DOHH2 (cell line): ENCODE results near the gene TUBB2B.
"Not testable (repeated sequence)": the region's sequence is repeated elsewhere in the genome, so short reads cannot be mapped to it uniquely, and the experiment has no call there.

Experiments used
- H3F3A ChIP-seq: fragments of 200-600 bp; sonication (generic), shearing (Covaris generic); 2 replicates; pipeline ENCODE4 v1.6.0; 2016; ENCODE audit warnings: antibody characterized with exemption, mild to moderate bottlenecking; ENCODE audit not compliant: control insufficient read depth, insufficient read depth
- H3K27ac ChIP-seq: fragments of 200-600 bp; sonication (generic); 2 replicates; pipeline ENCODE4 v1.5.1; 2014; ENCODE audit warnings: low read depth, mild to moderate bottlenecking, low read length, moderate library complexity
- H3K27me3 ChIP-seq: fragments of 200-600 bp; sonication (generic); 2 replicates; pipeline ENCODE4 v1.6.1; 2014; ENCODE audit warnings: mild to moderate bottlenecking, low read length, mixed read lengths; ENCODE audit not compliant: control insufficient read depth
- H3K36me3 ChIP-seq: fragments of 200-600 bp; sonication (generic); 2 replicates; pipeline ENCODE4 v1.6.1; 2014; ENCODE audit warnings: mild to moderate bottlenecking, low read length, moderate library complexity, mixed read lengths; ENCODE audit not compliant: control insufficient read depth
- H3K4me1 ChIP-seq: fragments of 200-600 bp; sonication (generic); 2 replicates; pipeline ENCODE4 v1.6.1; 2014; ENCODE audit warnings: mild to moderate bottlenecking, low read length, mixed read lengths; ENCODE audit not compliant: control insufficient read depth
- H3K4me2 ChIP-seq: fragments of 200-600 bp; sonication (generic); 2 replicates; pipeline ENCODE4 v1.6.0; 2014; ENCODE audit warnings: mild to moderate bottlenecking, low read length, moderate library complexity
- H3K4me3 ChIP-seq: fragments of 200-600 bp; sonication (generic); 2 replicates; pipeline ENCODE4 v1.5.1; 2014; ENCODE audit warnings: mild to moderate bottlenecking, low read length, mixed read lengths
- H3K79me2 ChIP-seq: fragments of 200-600 bp; sonication (generic); 2 replicates; pipeline ENCODE4 v1.6.1; 2014; ENCODE audit warnings: mild to moderate bottlenecking, low read length, mixed read lengths; ENCODE audit not compliant: control insufficient read depth
- H3K9me2 ChIP-seq: fragments of 200-600 bp; sonication (generic); replicated peaks from 2 replicates; pipeline ENCODE4 v1.6.1; 2014; ENCODE audit warnings: mild to moderate bottlenecking, low read length, mixed read lengths; ENCODE audit not compliant: control insufficient read depth
- H3K9me3 ChIP-seq: fragments of 200-600 bp; sonication (generic); 2 replicates; pipeline ENCODE4 v1.6.1; 2014; ENCODE audit warnings: antibody characterized with exemption, low read length, mixed read lengths; ENCODE audit not compliant: control insufficient read depth, insufficient read depth
- H4K20me1 ChIP-seq: fragments of 200-600 bp; sonication (generic); 2 replicates; pipeline ENCODE4 v1.6.0; 2014; ENCODE audit warnings: low read depth, mild to moderate bottlenecking, antibody characterized with exemption, low read length, moderate library complexity; ENCODE audit not compliant: control insufficient read depth, insufficient read depth
- EZH2phosphoT487 ChIP-seq: fragments of 200-600 bp; sonication (generic); IDR thresholded peaks from 2 replicates; pipeline ENCODE4 v1.6.1; 2017; ENCODE audit warnings: borderline replicate concordance, mild to moderate bottlenecking, antibody characterized with exemption, low read length, moderate library complexity, mixed read lengths
- TF ChIP-seq, protein P1 (sequence below): fragments of 200-600 bp; sonication (generic); IDR thresholded peaks from one replicate; pipeline ENCODE4 v1.5.1; 2014; ENCODE audit warnings: antibody characterized with exemption, mild to moderate bottlenecking, low read depth, low read length; ENCODE audit not compliant: poor library complexity, severe bottlenecking

The TUBB2B gene

DNA sequence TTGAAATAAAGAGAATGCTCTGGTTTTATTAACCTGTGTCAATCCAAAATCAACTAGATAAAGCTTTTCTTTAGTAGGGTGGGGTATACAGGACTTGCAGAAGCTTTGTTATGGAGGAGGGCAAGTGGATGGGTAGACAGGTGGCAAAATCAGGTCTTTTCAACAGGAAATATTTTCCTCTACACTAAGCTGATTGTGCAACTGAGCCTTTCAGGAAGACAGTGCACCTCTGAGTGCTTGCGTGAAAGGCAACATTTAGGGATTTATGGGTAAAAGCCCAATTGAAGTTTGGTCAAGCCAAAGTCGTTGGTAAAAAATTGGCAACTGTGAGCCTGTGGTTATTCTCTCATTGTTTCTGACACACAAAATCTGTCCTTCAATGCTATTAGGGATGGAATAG is 46.3 kb downstream of the TUBB2B start:
- H3K4me3 ChIP-seq: no peak overlapping the region
- no peaks in the 10 kb centered on the region for H3K36me3 ChIP-seq
- no peaks in the 10 kb centered on the region for H3K79me2 ChIP-seq
- no peaks in the 10 kb centered on the region for H3K9me3 ChIP-seq
- no peaks in the 10 kb centered on the region for H3F3A ChIP-seq
- H3K9me2 ChIP-seq: no peaks in the 10 kb centered on the region
- no peaks in the 10 kb centered on the region for H4K20me1 ChIP-seq
- H3K27me3 ChIP-seq: peaks cover 3% of the 10 kb centered on the region; the same call in 1 of the 2 replicates
- no peak overlapping the region for H3K27ac ChIP-seq
- no peak overlapping the region for H3K4me2 ChIP-seq
- TF ChIP-seq, protein P1, sequence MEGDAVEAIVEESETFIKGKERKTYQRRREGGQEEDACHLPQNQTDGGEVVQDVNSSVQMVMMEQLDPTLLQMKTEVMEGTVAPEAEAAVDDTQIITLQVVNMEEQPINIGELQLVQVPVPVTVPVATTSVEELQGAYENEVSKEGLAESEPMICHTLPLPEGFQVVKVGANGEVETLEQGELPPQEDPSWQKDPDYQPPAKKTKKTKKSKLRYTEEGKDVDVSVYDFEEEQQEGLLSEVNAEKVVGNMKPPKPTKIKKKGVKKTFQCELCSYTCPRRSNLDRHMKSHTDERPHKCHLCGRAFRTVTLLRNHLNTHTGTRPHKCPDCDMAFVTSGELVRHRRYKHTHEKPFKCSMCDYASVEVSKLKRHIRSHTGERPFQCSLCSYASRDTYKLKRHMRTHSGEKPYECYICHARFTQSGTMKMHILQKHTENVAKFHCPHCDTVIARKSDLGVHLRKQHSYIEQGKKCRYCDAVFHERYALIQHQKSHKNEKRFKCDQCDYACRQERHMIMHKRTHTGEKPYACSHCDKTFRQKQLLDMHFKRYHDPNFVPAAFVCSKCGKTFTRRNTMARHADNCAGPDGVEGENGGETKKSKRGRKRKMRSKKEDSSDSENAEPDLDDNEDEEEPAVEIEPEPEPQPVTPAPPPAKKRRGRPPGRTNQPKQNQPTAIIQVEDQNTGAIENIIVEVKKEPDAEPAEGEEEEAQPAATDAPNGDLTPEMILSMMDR: no peak
- no peak for TF ChIP-seq EZH2phosphoT487
- H3K4me1 ChIP-seq: no peaks in the 10 kb centered on the region

DNA sequence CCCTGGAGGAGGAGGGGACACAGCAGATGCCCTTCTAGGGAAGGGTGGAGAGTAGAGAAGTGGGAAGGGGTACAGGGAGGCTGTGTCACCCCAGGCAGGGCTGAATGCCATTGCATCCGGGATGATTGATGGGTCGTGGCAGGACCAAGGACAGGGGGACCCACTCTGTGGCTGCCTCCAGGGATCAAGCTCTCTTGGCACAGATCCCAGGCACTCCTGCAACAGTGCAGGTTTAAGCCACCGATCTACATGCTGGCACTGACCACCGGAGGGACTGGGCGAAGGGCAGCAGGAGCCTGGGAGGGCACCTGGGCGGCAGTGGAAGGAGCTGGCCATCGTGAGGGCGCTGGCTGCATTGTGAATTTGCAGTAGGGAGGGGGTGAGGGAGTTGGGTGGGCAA is 47.5 kb downstream of the TUBB2B start:
- not testable (repeated sequence) for H3K36me3 ChIP-seq, H3F3A ChIP-seq, H3K4me1 ChIP-seq, H3K9me3 ChIP-seq, H3K9me2 ChIP-seq, H3K79me2 ChIP-seq, H3K27me3 ChIP-seq, H3K27ac ChIP-seq, H3K4me3 ChIP-seq, H4K20me1 ChIP-seq
- 0 out of 2 replicates have a peak overlapping the region, but pooled peaks have one; percentile 19 for H3K4me2 ChIP-seq

DNA sequence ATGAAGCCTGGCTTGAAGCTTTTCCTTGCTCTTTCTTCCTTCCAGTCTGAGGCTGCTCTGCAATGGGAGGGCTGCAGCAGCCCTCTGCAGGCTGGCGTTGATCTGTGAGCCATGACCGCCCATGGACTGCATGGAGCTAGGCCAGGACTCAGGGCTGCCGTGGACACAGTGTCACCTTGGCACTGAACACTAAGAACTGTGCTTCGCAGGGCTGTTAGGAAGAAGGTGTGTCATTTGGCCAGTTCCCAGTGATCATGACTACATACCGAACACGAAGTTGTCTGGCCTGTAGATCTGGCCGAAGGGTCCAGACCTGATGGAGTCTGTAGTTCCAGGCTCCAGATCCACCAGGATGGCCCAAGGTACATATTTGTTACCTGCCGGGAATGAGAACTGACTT is 48.8 kb downstream of the TUBB2B start:
- not testable (repeated sequence) for H3K27me3 ChIP-seq, H3K4me2 ChIP-seq, H3K27ac ChIP-seq, H3F3A ChIP-seq, H3K4me1 ChIP-seq, H3K36me3 ChIP-seq, H3K9me2 ChIP-seq, H3K9me3 ChIP-seq, H4K20me1 ChIP-seq, H3K4me3 ChIP-seq, H3K79me2 ChIP-seq

- Histone ChIP-seq H3K9me2 (no peaks in the 10 kb centered on the region), H3K36me3 (no peaks in the 10 kb centered on the region), H4K20me1 (no peaks in the 10 kb centered on the region), H3K4me1 (peaks cover 7% of the 10 kb centered on the region), H3K27ac (no peak overlapping the region), H3K9me3 (no peaks in the 10 kb centered on the region), H3K79me2 (no peaks in the 10 kb centered on the region), H3K4me2 (no peak overlapping the region), H3K4me3 (no peak overlapping the region), H3F3A (no peaks in the 10 kb centered on the region), H3K27me3 (peaks cover 3% of the 10 kb centered on the region; the same call in 1 of the 2 replicates)
- TF ChIP-seq EZH2phosphoT487: no peak
- TF ChIP-seq, protein P1: no peak
Measured at GRCh38 chr6:3176562-3177355, 50.7 kb downstream of the TUBB2B start.
